Keratinocyte (primary cell): ENCODE results near the gene MBNL2.

ENCODE experiments used
- CTCF ChIP-seq, 3 experiments: IDR thresholded peaks in 1 of 3; conservative IDR thresholded peaks in 1 of 3; optimal IDR thresholded peaks in 1 of 3; 2 replicates in 2 of 3; 3 replicates in 1 of 3; pipeline versions ENCODE3 to v1.5.1; 2011; ENCODE audit warnings: low read length in 3 of 3, mild to moderate bottlenecking in 3 of 3, moderate library complexity in 2 of 3, control low read depth in 1 of 3, inconsistent platforms in 1 of 3; ENCODE audit not compliant: insufficient read depth in 2 of 3; ENCODE audit errors: extremely low read depth in 1 of 3
- EZH2 ChIP-seq: IDR thresholded peaks from one replicate; pipeline ENCODE4 v1.6.1; 2012; ENCODE audit warnings: inconsistent platforms, mild to moderate bottlenecking, low read length, moderate library complexity

DNA sequence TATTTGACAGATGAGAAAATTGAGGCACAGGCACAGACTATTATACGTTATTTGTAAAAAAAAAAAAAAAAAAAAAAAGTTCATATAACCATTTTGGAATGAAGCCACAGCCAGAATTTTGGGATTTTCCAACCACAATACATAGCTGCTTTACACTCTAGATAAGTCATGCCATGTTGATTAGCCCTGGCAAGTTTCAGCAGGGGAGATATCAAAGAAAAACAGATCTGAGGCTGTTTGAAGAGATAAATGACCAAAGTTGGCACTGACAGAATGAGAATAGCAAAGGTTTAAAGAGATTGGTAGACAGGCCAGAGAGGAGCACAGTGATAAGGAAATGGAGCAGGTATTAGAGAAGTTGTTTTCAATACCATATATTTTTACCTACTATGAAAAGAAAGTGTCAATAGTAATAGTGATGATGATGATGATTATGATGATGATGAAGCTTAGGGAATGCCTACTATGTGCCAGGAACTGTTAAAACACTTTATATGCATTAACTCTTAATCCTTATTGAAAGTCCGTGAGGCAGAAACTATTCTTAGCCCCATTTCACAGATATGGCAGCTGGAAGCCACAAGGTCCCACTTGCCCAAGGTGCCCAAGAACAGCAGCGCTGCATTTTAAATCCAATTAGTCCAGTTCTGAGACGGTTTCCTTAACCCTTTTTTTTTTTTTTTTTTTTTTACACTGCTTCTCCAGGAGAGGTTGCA lies 105.5 kb downstream of the MBNL2 start:
- no peak for TF ChIP-seq CTCF (optimal IDR thresholded peaks at IDR 0.05 in 1 of 3, IDR thresholded peaks at IDR 0.05 in 1 of 3, conservative IDR thresholded peaks at IDR 0.05 in 1 of 3; ENCODE audit: extremely low read depth in 1 of 3, insufficient read depth in 2 of 3, low read length in 3 of 3)
- no peak for TF ChIP-seq EZH2
